Fibroblast of the conjunctiva (primary cell): ENCODE data around the gene NSUN6.
"Not testable (repeated sequence)": the region's sequence is repeated elsewhere in the genome, so short reads cannot be mapped to it uniquely, and the experiment has no call there.

Experiments used
- DNase-seq: peaks from one replicate; pipeline ENCODE4 v3.0.0-alpha.2; 2010; ENCODE audit warnings: low read depth

Gene NSUN6

DNA sequence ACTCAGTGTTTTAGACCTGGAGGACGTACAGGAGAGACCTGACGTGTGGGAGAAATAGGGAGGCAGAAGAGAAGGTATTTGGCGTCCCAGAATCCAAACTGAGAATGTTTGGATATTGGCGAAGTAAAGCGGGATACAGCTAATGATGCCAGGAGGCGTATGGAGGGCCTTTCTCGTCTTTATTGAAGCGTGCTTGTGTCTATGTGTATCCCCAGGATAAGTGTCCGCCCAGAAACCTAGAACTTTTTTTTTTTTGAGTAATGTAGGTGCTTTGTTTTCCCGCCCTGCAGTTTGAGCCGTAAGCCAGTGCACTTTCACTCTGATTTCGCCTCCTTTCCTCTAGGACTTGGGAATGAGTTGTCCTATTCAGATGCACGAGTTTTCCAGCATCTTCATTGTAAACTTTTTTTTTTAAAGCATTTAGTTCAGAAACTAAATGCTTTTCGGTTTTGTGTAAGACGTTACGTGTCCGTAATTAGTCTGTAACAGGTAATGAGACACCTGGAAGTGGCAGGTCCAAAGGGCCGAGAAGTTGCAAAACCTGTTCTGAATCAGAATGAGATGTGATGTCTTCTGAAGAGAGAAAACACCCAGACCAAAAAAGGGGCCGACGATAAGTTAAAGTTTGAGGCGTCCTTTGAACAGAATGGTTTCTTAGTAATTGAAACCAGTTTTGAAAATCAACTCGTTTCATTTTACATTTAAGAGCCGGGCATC is 8.6 kb upstream of the NSUN6 start:
- no peak for DNase-seq

DNA sequence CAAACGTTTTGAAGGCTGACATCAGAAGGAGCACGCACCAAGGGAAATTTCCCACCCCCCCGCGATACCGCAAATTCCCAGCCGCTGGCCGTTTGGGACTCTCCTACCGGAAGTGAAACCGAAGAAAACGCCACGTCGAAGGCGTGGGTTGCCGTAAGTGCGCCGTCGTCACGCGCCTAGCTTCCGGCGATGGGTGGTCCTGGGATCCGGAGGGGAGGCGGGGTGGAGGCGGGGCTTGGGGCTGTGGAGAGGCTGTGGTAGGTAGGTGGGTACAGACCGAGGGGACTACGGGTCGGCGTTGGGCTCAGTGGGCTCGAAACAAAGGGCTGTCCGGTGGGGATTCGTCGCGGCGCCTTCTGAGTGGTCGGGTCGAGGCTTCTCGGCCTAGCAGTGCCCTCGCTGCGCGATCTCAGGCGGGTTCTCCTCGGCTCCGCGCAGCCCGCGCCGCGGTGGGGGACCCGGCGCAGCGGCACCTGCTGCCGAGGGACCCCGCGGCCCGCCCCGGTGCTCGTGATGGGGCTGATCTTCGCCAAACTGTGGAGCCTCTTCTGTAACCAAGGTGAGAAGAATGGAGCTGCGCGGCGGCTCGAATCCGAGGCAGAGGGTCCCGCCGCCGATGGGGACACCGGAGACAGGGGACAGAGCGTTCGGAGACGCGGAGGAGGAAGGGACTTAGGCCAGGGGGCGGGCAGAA is 7.9 kb upstream of the NSUN6 start, which contains the start of gene ARL5B:
Gene ARL5B (plus strand): TSS at position 307 of the 694 bp plus-strand sequence. CDS start 207 bp downstream, at position 514.
- DNase-seq, result peak; percentile 95

DNA sequence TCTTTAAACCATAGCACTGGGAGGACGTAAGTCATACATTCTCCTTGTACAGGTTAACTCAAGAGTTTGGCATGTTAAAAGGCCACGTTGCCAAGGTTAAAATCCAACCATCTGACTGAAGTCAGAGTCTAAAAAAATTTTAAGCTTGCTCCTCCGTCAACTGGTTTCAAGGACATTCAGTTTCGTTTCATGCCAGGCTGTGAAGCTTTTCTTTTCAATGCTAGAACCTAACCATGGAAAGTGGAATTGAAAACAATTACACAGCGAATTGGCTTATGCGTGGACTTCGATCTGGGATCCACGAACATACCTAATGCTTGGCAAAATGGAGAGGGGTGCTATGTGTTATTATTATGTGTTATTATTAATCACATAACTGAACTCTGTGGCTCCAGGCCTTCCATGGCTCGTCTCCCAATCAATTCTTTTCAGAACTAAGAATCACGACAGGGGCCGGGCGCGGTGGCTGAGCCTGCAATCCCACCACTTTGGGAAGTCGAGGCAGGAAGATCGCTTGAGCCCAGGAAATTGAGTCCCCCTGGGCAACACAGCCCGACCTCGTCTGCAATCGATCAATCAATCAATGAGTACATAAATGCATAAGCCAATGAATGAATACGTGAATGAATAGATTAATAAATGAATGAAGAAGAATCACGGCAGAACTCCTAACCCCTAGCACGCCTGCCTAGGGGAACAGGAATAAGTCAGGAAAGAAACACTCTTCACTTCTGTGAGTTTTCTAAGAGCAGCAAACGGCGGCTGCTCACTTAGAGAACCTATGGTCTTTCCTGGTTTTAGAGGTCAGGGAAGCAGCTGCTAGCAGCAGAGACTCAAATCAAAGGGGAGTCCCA is 7.1 kb upstream of the NSUN6 start:
- no peak for DNase-seq

DNA sequence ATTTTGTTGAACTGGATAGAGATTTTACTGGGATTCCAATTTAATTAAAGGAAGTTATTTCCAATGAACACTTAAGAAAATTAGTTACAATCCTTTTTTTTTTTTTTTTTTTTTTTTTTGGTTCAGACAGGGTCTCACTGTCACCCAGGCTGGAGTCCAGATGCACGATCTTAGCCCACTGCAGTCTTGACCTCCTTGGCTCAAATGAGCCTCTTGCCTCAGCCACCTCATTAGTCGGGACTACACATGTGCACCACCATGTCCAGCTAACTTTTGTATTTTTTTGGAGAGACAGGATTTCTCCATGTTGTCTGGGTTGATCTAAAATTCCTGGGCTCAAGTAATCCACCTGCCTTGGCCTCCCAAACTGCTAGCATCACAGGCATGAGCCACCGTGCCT is 5.3 kb upstream of the NSUN6 start:
- no peak for DNase-seq

DNA sequence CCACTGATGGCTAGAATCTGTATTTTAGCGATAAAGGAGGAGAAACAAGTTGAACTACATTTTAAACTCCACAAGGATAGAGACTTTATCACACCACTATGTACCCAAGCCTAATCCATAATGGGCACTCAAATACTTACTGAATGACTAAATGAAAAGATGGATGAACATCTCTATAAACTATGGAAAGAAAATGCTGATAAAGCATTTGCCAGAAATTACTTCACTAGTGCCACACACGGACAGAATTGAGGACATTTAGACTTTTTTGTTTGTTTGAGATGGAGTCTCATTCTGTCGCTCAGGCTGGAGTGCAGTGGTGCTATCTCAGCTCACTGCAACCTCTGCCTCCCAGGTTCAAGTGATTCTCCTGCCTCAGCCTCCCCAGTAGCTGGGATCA is 1.7 kb upstream of the NSUN6 start:
- no peak for DNase-seq

- no peak for DNase-seq
Measured at GRCh38 chr10:18650404-18650997, 886 bp downstream of the NSUN6 start.

- no peak for DNase-seq
Measured at GRCh38 chr10:18649364-18649959, 1.9 kb downstream of the NSUN6 start.

DNA sequence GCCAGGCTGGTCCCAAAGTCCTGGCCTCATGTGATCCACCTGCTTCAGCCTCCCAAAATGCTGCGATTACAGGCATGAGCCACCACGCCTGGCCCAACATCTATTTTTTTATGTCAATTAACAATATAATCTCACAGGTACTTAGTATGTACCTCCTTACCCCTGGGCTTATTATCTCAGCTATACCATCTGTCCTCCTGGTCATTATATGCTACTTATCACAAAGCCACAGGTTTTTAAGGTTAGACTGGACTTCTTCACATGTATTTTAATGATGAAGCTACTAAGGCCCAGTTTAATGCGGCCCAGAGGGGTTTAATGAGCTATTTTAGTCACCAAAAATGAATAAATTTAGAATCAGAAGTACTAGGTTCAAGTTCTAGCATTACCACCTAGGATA is 3.4 kb downstream of the NSUN6 start:
- DNase-seq, result no peak

- no peak for DNase-seq
Measured at GRCh38 chr10:18647151-18647550, 4.2 kb downstream of the NSUN6 start.

DNA sequence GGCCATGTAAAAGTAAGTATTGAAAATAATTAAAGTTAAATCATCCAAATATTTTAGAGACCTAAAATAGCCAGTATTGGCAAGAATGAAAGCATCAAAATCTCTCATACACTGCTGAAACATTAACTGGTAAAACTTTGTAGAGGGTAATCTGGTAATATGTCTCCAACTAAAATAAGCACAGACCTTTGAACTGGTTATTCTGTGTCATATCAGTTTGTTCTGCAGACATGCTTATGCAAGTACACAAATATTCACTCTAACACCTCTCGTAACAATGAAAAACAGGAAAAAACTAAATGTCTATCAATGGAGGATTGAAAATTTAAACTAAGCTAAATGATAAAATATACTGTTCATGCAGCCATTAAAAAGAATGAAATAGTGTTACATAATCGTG is 11.7 kb downstream of the NSUN6 start:
- not testable (repeated sequence) for DNase-seq

- not testable (repeated sequence) for DNase-seq
Measured at GRCh38 chr10:18637400-18637799, 14.0 kb downstream of the NSUN6 start.

GRCh38 chr10:18635995-18636394 is 15.4 kb downstream of the NSUN6 start:
- DNase-seq, result no peak

DNA sequence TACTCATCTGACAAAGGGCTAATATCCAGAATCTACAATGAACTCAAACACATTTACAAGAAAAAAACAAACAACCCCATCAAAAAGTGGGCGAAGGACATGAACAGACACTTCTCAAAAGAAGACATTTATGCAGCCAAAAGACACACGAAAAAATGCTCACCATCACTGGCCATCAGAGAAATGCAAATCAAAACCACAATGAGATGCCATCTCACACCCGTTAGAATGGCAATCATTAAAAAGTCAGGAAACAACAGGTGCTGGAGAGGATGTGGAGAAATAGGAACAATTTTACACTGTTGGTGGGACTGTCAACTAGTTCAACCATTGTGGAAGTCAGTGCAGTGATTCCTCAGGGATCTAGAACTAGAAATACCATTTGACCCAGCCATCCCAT is 18.9 kb downstream of the NSUN6 start:
- not testable (repeated sequence) for DNase-seq

DNA sequence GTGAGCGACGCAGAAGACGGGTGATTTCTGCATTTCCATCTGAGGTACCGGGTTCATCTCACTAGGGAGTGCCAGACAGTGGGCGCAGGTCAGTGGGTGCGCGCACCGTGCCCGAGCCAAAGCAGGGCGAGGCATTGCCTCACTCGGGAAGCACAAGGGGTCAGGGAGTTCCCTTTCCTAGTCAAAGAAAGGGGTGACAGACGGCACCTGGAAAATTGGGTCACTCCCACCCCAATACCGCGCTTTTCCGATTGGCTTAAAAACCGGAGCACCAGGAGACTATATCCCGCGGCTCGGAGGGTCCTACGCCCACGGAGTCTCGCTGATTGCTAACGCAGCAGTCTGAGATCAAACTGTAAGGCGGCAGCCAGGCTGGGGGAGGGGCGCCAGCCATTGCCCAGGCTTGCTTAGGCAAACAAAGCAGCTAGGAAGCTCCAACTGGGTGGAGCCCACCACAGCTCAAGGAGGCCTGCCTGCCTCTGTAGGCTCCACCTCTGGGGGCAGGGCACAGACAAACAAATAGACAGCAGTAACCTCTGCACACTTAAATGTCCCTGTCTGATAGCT is 23.9 kb downstream of the NSUN6 start:
- peak; percentile 57 for DNase-seq

DNA sequence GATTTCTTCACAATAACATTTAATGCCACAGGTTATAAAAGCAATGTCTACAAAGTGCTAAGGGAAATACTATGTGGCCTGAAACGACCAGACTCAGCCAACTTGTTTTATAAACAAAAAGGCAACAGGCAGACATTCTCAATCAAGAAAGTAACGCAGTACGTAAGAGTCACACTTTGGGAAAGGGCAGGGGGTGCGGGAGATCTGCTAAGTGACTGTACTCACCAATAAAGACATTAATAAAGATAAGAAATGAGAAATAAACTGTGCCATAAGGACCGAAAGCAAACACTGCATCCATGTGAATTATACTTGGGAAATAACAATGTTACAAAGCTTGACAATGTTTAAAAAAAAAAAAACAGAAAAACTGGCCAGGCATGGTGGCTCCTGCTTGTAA is 25.5 kb downstream of the NSUN6 start:
- DNase-seq, result no peak

DNA sequence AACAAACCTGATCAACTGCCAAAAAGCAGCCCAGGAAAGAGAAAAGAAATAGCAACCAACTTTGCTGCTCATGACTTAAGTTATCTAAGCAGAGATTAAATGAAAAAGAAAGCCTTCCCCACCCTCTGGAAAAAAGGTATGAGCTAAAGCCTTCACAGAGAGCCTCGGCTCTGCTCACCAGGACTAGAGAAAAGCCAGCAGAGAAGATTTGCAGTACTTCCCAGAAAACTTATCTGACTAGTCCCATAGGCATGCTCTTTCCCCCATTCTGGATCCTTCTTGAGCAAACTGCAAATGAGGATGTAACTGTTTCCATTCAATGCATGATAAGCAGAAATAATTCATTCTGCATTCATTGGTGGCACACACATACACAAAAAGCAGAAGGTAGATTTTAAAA is 27.7 kb downstream of the NSUN6 start:
- DNase-seq, result not testable (repeated sequence)

DNA sequence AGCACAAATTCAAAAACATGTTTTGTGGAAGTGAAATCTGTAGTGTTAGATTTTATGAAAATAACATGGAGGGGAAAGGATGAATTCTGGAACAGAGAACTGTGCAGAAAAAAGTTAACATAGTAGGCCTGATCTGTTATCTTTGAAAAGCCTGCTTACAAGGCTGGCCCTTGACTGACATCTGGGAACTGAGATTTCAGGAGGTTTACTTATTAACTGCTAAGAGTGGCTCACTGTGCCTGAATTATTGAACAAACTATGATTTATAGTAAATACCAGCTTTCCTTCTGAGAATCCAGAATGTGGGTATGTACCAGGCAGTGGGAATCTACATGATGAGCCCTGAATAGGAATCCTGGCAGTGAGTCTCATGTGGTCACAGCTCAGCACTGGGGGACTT is 30.5 kb downstream of the NSUN6 start:
- no peak for DNase-seq

DNA sequence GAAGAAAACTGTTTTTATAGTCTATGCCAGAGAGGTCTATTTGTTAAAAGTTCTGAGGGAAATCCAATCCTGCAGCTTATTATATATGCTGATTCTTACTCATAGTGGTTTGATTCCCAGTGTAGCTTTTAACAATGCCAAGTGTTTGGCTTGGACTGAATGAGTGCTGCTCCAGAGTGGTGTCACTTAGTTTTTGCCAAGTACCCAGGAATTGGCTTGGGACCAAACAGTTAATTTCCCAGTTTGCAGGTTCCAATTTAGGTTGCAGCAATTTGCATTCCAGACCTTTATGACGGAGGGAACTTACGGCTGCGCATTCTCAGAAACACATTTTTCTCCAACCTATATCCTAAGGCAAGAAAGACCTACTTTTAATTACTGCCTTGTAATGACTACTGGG is 32.4 kb downstream of the NSUN6 start:
- DNase-seq, result no peak

- no peak for DNase-seq
Measured at GRCh38 chr10:18616337-18616736, 35.0 kb downstream of the NSUN6 start.

- no peak for DNase-seq
Measured at GRCh38 chr10:18615618-18616017, 35.8 kb downstream of the NSUN6 start.

DNA sequence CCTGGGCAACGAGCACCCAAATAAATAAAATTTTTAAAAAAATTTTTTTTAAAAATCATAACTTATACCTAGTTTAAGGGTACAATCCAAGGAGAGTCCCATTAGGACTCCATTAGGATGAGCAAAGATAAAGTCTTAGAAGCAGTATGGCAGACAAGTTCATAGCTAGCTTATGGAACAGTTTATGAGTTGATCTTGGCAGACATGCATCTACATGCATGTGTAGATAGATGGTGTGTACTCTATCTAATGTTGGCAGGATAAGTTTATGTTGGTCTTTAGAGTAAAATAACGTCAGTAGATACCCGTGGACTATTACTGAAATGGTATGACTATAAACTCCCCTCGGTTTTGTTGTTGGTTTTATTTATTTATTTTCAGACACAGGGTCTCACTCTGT is 40.2 kb downstream of the NSUN6 start:
- DNase-seq, result no peak

- peak; percentile 57 for DNase-seq
Measured at GRCh38 chr10:18610517-18610916, 40.9 kb downstream of the NSUN6 start.
